ENCODE results near the gene UMAD1. TPM values are rescaled to one million over a fixed set of nuclear protein-coding genes. Genes with fewer than 3 reads are reported as not detected.

UMAD1 gene
- total and polyA plus RNA-seq, 2 donors (not counting 3 experiments of a cell fraction or from before 2014, with no cell fraction given) = 5.6 to 6.6 TPM

DNA sequence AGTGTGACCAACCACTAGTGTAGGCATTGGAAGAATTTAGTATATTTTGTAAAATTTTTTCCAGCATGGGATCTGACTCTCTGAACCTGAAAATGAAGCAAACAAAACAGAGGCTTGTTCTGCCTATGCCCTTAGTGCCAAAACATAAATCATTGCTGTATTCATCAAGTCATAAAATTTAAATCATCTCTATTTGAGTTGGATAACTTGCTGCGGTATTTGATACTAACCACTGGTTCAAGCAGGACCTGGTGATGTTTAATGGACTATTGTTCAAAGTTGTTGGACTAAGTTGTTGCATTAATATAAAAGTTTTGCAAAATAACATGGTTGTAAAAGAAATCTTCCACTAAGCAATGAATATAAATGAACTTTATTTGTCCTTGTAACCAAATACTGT is 97.6 kb downstream of the UMAD1 start:
- no peak for TF ChIP-seq FOS (IDR thresholded peaks at IDR 0.05; ENCODE audit: borderline replicate concordance, insufficient read depth, low read length)
- TF ChIP-seq EZH2 (IDR thresholded peaks at IDR 0.05; ENCODE audit: borderline replicate concordance, low read depth, low read length, severe bottlenecking) = no peak
- no peak for TF ChIP-seq JUN (IDR thresholded peaks at IDR 0.05; ENCODE audit: borderline replicate concordance, insufficient read depth, insufficient read length, low read depth)
- dilution Hi-C loops (cut with MboI; ENCODE audit: extremely low pct_ligation_motif_present, low sequenced_read_pairs) (no loop called here), intact Hi-C loops (cut with micrococcal nuclease) (no loop called here)
- Histone ChIP-seq H3K4me1 (ENCODE audit: control insufficient read depth, extremely low read depth, insufficient read depth, low read length) (peaks cover 3% of the 10 kb centered on the region), H3K79me2 (ENCODE audit: control insufficient read depth, insufficient read depth, low read length) (no peaks in the 10 kb centered on the region), H3K27me3 (ENCODE audit: control insufficient read depth in 2 of 2, insufficient read depth in 2 of 2, low read length in 2 of 2) (no peaks in the 10 kb centered on the region), H3K4me3 (replicated peaks in 1 of 3; ENCODE audit: insufficient read depth in 1 of 3, low read depth in 1 of 3, low read length in 3 of 3) (no peak overlapping the region), H4K20me1 (replicated peaks; ENCODE audit: control insufficient read depth, extremely low read depth, insufficient read depth, low read length) (no peaks in the 10 kb centered on the region), H3K4me2 (ENCODE audit: insufficient read depth, low read length) (no peak overlapping the region), H3K9me3 (replicated peaks; ENCODE audit: control insufficient read depth, insufficient read depth, low read length) (no peaks in the 10 kb centered on the region), H3K9ac (replicated peaks; ENCODE audit: extremely low read depth, insufficient read depth, low read length) (no peak overlapping the region), H2AFZ (ENCODE audit: low read depth, low read length) (no peak overlapping the region), H3K36me3 (ENCODE audit: control insufficient read depth in 2 of 2, extremely low read depth in 1 of 2, insufficient read depth in 2 of 2, low read length in 2 of 2) (no peaks in the 10 kb centered on the region), H3K27ac (ENCODE audit: insufficient read depth, low read depth, low read length) (no peak overlapping the region), H3K9me1 (replicated peaks; ENCODE audit: control insufficient read depth, extremely low read depth, insufficient read depth, low read length) (no peaks in the 10 kb centered on the region)
- ChIA-PET POLR2A (no interaction called here), CTCF (interaction anchor here (3.5 kb wide), 1 partner anchor 57 kb away, joined by 20 read pairs; no protein-coding TSS in a partner anchor)
- FAIRE-seq = no peak
- no peak for DNase-seq (ENCODE audit: low read depth, low spot score)
- BruUV-seq (replicated peaks) = no TSS peak

GRCh38 chr7:7738622-7739021 is 98.1 kb downstream of the UMAD1 start:
- TF ChIP-seq, protein P1, sequence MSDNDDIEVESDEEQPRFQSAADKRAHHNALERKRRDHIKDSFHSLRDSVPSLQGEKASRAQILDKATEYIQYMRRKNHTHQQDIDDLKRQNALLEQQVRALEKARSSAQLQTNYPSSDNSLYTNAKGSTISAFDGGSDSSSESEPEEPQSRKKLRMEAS (IDR thresholded peaks at IDR 0.05; ENCODE audit: insufficient read depth, insufficient read length) = no peak
- TF ChIP-seq JUN (IDR thresholded peaks at IDR 0.05; ENCODE audit: borderline replicate concordance, insufficient read depth, insufficient read length, low read depth) (no peak), MYC (IDR thresholded peaks at IDR 0.05; ENCODE audit: low read depth, low read length) (no peak), POLR2AphosphoS5 (IDR thresholded peaks at IDR 0.05; ENCODE audit: insufficient read depth, low read depth, low read length) (no peak), POLR2A (IDR thresholded peaks at IDR 0.05; ENCODE audit: low read depth, low read length) (no peak), GATA2 (IDR thresholded peaks at IDR 0.05; ENCODE audit: insufficient read depth, insufficient read length, low read depth, low read length) (no peak), FOS (IDR thresholded peaks at IDR 0.05; ENCODE audit: borderline replicate concordance, insufficient read depth, low read length) (no peak), EZH2 (IDR thresholded peaks at IDR 0.05; ENCODE audit: borderline replicate concordance, low read depth, low read length, severe bottlenecking) (no peak)
- TF ChIP-seq, protein P2, sequence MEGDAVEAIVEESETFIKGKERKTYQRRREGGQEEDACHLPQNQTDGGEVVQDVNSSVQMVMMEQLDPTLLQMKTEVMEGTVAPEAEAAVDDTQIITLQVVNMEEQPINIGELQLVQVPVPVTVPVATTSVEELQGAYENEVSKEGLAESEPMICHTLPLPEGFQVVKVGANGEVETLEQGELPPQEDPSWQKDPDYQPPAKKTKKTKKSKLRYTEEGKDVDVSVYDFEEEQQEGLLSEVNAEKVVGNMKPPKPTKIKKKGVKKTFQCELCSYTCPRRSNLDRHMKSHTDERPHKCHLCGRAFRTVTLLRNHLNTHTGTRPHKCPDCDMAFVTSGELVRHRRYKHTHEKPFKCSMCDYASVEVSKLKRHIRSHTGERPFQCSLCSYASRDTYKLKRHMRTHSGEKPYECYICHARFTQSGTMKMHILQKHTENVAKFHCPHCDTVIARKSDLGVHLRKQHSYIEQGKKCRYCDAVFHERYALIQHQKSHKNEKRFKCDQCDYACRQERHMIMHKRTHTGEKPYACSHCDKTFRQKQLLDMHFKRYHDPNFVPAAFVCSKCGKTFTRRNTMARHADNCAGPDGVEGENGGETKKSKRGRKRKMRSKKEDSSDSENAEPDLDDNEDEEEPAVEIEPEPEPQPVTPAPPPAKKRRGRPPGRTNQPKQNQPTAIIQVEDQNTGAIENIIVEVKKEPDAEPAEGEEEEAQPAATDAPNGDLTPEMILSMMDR (IDR thresholded peaks at IDR 0.05; ENCODE audit: extremely low read depth in 1 of 2, insufficient read depth in 1 of 2, low read depth in 1 of 2, low read length in 2 of 2) = no peak
- Histone ChIP-seq H4K20me1 (replicated peaks; ENCODE audit: control insufficient read depth, extremely low read depth, insufficient read depth, low read length) (no peaks in the 10 kb centered on the region), H3K79me2 (ENCODE audit: control insufficient read depth, insufficient read depth, low read length) (no peaks in the 10 kb centered on the region), H3K4me2 (ENCODE audit: insufficient read depth, low read length) (no peak overlapping the region), H3K9me3 (replicated peaks; ENCODE audit: control insufficient read depth, insufficient read depth, low read length) (no peaks in the 10 kb centered on the region), H3K36me3 (ENCODE audit: control insufficient read depth in 2 of 2, extremely low read depth in 1 of 2, insufficient read depth in 2 of 2, low read length in 2 of 2) (no peaks in the 10 kb centered on the region), H2AFZ (ENCODE audit: low read depth, low read length) (no peak overlapping the region), H3K27me3 (ENCODE audit: control insufficient read depth in 2 of 2, insufficient read depth in 2 of 2, low read length in 2 of 2) (no peaks in the 10 kb centered on the region), H3K9me1 (replicated peaks; ENCODE audit: control insufficient read depth, extremely low read depth, insufficient read depth, low read length) (no peaks in the 10 kb centered on the region), H3K4me3 (replicated peaks in 1 of 3; ENCODE audit: insufficient read depth in 1 of 3, low read depth in 1 of 3, low read length in 3 of 3) (no peak overlapping the region), H3K4me1 (ENCODE audit: control insufficient read depth, extremely low read depth, insufficient read depth, low read length) (peaks cover 3% of the 10 kb centered on the region), H3K9ac (replicated peaks; ENCODE audit: extremely low read depth, insufficient read depth, low read length) (no peak overlapping the region), H3K27ac (ENCODE audit: insufficient read depth, low read depth, low read length) (no peak overlapping the region)
- FAIRE-seq (no peak), DNase-seq (ENCODE audit: low read depth, low spot score) (no peak)
- intact Hi-C loops (cut with micrococcal nuclease) (no loop called here), dilution Hi-C loops (cut with MboI; ENCODE audit: extremely low pct_ligation_motif_present, low sequenced_read_pairs) (no loop called here)
- BruUV-seq (replicated peaks) = no TSS peak
- POLR2A ChIA-PET = no interaction called here
- CTCF ChIA-PET = interaction anchor here (3.5 kb wide), 1 partner anchor 57 kb away, joined by 20 read pairs; no protein-coding TSS in a partner anchor
